ENCODE results near the gene IL12RB1. TPM values are rescaled to one million over a fixed set of nuclear protein-coding genes. Genes with fewer than 3 reads are reported as not detected.

The IL12RB1 gene
- total and polyA plus RNA-seq, 10 of the 15 experiments (the other 5 are each of a cell fraction or from before 2014, with no cell fraction given): 2.8 to 29.9 (median 17.6) TPM

DNA sequence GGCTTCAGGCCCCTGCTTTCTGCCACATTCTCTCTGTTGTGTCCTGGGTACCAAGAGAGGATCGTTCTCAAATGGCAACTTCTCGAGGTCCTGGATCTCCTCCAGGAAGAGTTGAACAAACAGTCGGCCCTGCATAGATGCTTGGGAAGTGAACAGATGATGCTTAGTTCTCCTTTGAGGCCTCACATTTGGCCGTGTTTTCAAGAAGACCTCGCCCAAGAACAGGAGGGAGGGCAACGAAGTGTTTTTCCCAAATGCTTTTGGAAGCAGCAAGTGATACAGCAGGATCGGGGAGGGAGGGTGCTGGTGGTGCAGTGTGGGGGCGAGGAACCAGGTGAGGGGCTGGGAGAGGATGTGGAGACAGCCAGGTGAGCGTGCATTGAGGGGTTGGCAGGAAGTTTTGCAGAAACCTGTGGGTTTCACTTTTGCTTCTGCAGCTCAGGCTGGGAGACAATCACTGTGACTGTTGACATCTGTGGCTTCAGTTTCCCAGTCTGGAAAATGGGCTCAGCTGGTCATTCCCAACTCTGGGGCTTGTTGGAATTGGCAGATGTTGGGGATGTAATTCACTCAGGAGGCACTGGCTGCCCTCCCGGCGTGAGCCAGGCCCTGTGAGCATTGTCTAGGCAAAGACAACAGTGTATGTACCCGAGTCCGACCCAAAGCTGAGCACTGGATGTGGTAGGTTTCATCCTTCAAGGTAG is 32.4 kb upstream of the IL12RB1 start:
- in situ Hi-C loops (cut with MboI) (no loop called here), intact Hi-C loops (cut with micrococcal nuclease; ENCODE audit: unreplicated experiment) (no loop called here)
- no peaks in the 10 kb centered on the region for H3K27me3 ChIP-seq (replicated peaks in 1 of 2; ENCODE audit: control insufficient read depth in 2 of 2, insufficient read depth in 2 of 2, low read length in 1 of 2)
- RAD21 ChIA-PET (ENCODE audit: unreplicated experiment): interaction anchor here (0.9 to 1.9 kb wide), 4 partner anchors 32 to 61 kb away, joined by 3 to 7 read pairs (median 6); partner anchors contain the start of gene IL12RB1
- ATAC-seq (peak; percentile 61), DNase-seq (ENCODE audit: low read depth, low spot score) (no peak), FAIRE-seq (peak; percentile 84)
- H3K4me1 ChIP-seq (ENCODE audit: control insufficient read depth, insufficient read depth, low read length): peaks cover 24% of the 10 kb centered on the region
- 0% methylated on average over 13 of the region's 13 CpGs for WGBS (ENCODE audit: insufficient coverage, insufficient replicate concordance, low lambda C conversion rate, missing lambda C conversion rate)
- H3K27ac ChIP-seq (ENCODE audit: control insufficient read depth, insufficient read depth): peak overlapping the region; percentile 63
- H3K4me3 ChIP-seq: peak overlapping the region; percentile 88; the same call in 1 of the 2 replicates
- peaks cover 22 to 23% of the 10 kb centered on the region in 2 experiments for H3K36me3 ChIP-seq (ENCODE audit: control insufficient read depth in 2 of 2, insufficient read depth in 2 of 2, low read length in 1 of 2)
- H4K20me1 ChIP-seq (ENCODE audit: control insufficient read depth, insufficient read depth): no peaks in the 10 kb centered on the region; the same call in 1 of the 2 replicates
- POLR2A ChIA-PET: interaction anchor here (0.5 to 2.8 kb wide), 12 partner anchors 15 to 522 kb away, joined by 3 to 12 read pairs (median 4); partner anchors contain the start of gene MAST3
- BruUV-seq (replicated peaks): TSS peak; percentile 40
- H3K9ac ChIP-seq (ENCODE audit: control insufficient read depth, insufficient read depth, low read length): peak overlapping the region; percentile 73
- peak overlapping the region; percentile 99 for H3K4me2 ChIP-seq (ENCODE audit: control insufficient read depth, insufficient read depth)
- SMC1A ChIA-PET (ENCODE audit: uncharacterized antibody, unreplicated experiment): interaction anchor here (1.0 to 1.6 kb wide), 4 partner anchors 28 to 65 kb away, joined by 3 to 4 read pairs (median 4); partner anchors contain the start of gene IL12RB1
- H3K79me2 ChIP-seq (ENCODE audit: control insufficient read depth, insufficient read depth, low read length): peaks cover 21% of the 10 kb centered on the region
- no peaks in the 10 kb centered on the region for H3K9me3 ChIP-seq (replicated peaks; ENCODE audit: control insufficient read depth, insufficient read depth, low read length)
- CTCF ChIA-PET: interaction anchor here (0.9 to 2.6 kb wide), 7 partner anchors 9 to 210 kb away, joined by 3 to 9 read pairs (median 4); partner anchors contain the start of gene PIK3R2
- H2AFZ ChIP-seq (ENCODE audit: control insufficient read depth, low read depth, low read length): no peak overlapping the region
- TF ChIP-seq SMARCA5 (IDR thresholded peaks at IDR 0.05) (peak; percentile 89; the same call in 1 of the 2 replicates), JUNB (IDR thresholded peaks at IDR 0.05) (no peak), DPF2 (IDR thresholded peaks at IDR 0.05) (peak; percentile 28; the same call in 1 of the 2 replicates), TCF3 (IDR thresholded peaks at IDR 0.05; ENCODE audit: borderline replicate concordance, insufficient read depth, low read depth, low read length) (no peak), ESRRA (IDR thresholded peaks at IDR 0.05; ENCODE audit: low read length) (no peak), KDM1A (IDR thresholded peaks at IDR 0.05; ENCODE audit: borderline replicate concordance) (no peak), IRF4 (IDR thresholded peaks at IDR 0.05; ENCODE audit: low read depth, low read length) (0 out of 2 replicates have a peak, but pooled peaks have one; percentile 37), IKZF1 (conservative IDR thresholded peaks at IDR 0.05) (peak; percentile 71), EED (IDR thresholded peaks at IDR 0.05; ENCODE audit: low read depth) (peak; percentile 51; the same call in 1 of the 2 replicates), IKZF2 (IDR thresholded peaks at IDR 0.05) (peak; percentile 63 to 74; a peak in 3 of 4 replicates), PAX5 (IDR thresholded peaks at IDR 0.05; ENCODE audit: borderline replicate concordance, low read depth, low read length) (peak; percentile 56; the same call in 1 of the 2 replicates), RUNX3 (IDR thresholded peaks at IDR 0.05; ENCODE audit: low read length) (peak; percentile 77)
- TF ChIP-seq, protein P1, sequence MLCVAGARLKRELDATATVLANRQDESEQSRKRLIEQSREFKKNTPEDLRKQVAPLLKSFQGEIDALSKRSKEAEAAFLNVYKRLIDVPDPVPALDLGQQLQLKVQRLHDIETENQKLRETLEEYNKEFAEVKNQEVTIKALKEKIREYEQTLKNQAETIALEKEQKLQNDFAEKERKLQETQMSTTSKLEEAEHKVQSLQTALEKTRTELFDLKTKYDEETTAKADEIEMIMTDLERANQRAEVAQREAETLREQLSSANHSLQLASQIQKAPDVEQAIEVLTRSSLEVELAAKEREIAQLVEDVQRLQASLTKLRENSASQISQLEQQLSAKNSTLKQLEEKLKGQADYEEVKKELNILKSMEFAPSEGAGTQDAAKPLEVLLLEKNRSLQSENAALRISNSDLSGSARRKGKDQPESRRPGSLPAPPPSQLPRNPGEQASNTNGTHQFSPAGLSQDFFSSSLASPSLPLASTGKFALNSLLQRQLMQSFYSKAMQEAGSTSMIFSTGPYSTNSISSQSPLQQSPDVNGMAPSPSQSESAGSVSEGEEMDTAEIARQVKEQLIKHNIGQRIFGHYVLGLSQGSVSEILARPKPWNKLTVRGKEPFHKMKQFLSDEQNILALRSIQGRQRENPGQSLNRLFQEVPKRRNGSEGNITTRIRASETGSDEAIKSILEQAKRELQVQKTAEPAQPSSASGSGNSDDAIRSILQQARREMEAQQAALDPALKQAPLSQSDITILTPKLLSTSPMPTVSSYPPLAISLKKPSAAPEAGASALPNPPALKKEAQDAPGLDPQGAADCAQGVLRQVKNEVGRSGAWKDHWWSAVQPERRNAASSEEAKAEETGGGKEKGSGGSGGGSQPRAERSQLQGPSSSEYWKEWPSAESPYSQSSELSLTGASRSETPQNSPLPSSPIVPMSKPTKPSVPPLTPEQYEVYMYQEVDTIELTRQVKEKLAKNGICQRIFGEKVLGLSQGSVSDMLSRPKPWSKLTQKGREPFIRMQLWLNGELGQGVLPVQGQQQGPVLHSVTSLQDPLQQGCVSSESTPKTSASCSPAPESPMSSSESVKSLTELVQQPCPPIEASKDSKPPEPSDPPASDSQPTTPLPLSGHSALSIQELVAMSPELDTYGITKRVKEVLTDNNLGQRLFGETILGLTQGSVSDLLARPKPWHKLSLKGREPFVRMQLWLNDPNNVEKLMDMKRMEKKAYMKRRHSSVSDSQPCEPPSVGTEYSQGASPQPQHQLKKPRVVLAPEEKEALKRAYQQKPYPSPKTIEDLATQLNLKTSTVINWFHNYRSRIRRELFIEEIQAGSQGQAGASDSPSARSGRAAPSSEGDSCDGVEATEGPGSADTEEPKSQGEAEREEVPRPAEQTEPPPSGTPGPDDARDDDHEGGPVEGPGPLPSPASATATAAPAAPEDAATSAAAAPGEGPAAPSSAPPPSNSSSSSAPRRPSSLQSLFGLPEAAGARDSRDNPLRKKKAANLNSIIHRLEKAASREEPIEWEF (IDR thresholded peaks at IDR 0.05; ENCODE audit: insufficient replicate concordance, low read depth, low read length): no peak
- TF ChIP-seq, protein P2, sequence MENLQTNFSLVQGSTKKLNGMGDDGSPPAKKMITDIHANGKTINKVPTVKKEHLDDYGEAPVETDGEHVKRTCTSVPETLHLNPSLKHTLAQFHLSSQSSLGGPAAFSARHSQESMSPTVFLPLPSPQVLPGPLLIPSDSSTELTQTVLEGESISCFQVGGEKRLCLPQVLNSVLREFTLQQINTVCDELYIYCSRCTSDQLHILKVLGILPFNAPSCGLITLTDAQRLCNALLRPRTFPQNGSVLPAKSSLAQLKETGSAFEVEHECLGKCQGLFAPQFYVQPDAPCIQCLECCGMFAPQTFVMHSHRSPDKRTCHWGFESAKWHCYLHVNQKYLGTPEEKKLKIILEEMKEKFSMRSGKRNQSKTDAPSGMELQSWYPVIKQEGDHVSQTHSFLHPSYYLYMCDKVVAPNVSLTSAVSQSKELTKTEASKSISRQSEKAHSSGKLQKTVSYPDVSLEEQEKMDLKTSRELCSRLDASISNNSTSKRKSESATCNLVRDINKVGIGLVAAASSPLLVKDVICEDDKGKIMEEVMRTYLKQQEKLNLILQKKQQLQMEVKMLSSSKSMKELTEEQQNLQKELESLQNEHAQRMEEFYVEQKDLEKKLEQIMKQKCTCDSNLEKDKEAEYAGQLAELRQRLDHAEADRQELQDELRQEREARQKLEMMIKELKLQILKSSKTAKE (IDR thresholded peaks at IDR 0.05; ENCODE audit: low read depth, poor library complexity, severe bottlenecking): no peak
- TF ChIP-seq, protein P3, sequence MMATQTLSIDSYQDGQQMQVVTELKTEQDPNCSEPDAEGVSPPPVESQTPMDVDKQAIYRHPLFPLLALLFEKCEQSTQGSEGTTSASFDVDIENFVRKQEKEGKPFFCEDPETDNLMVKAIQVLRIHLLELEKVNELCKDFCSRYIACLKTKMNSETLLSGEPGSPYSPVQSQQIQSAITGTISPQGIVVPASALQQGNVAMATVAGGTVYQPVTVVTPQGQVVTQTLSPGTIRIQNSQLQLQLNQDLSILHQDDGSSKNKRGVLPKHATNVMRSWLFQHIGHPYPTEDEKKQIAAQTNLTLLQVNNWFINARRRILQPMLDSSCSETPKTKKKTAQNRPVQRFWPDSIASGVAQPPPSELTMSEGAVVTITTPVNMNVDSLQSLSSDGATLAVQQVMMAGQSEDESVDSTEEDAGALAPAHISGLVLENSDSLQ (IDR thresholded peaks at IDR 0.05): 0 out of 2 replicates have a peak, but pooled peaks have one; percentile 24

Measured in GM12878 (cell line).